Fibroblast of pulmonary artery (primary cell): Measurements from ENCODE around the gene ZNF804B.

Source experiments
- DNase-seq: peaks from one replicate; pipeline ENCODE4 v3.0.0-alpha.2; 2010; ENCODE audit warnings: low read depth
- H3K4me3 ChIP-seq: replicated peaks from 2 replicates; pipeline ENCODE4 v1.5.1; 2011; ENCODE audit warnings: low read depth, mild to moderate bottlenecking, control low read depth, low read length, moderate library complexity
- TF ChIP-seq, protein P1 (sequence below): IDR thresholded peaks from 2 replicates; pipeline ENCODE4 v1.5.1; 2011; ENCODE audit warnings: mild to moderate bottlenecking, control low read depth, low read length, inconsistent platforms; ENCODE audit errors: missing control alignments

ZNF804B gene

DNA sequence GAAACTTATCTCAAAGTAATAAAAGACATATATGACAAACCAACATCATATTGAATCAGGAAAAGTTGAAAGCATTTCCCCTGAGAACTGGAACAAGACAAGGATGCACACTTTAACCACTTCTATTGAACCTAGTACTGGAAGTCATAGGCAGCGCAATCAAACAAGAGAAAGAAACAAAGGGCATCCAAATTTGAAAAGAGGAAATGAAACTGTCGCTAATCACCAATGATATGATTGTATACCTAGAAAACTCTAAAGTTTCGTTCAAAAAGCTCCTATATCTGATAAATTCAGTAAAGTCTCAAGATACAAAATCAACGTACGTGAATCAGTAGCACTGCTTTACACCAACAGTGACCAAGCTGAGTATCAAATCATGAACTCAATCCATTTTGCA is 173.8 kb downstream of the ZNF804B start:
- no peak for DNase-seq
- H3K4me3 ChIP-seq: no peak overlapping the region
- TF ChIP-seq, protein P1, sequence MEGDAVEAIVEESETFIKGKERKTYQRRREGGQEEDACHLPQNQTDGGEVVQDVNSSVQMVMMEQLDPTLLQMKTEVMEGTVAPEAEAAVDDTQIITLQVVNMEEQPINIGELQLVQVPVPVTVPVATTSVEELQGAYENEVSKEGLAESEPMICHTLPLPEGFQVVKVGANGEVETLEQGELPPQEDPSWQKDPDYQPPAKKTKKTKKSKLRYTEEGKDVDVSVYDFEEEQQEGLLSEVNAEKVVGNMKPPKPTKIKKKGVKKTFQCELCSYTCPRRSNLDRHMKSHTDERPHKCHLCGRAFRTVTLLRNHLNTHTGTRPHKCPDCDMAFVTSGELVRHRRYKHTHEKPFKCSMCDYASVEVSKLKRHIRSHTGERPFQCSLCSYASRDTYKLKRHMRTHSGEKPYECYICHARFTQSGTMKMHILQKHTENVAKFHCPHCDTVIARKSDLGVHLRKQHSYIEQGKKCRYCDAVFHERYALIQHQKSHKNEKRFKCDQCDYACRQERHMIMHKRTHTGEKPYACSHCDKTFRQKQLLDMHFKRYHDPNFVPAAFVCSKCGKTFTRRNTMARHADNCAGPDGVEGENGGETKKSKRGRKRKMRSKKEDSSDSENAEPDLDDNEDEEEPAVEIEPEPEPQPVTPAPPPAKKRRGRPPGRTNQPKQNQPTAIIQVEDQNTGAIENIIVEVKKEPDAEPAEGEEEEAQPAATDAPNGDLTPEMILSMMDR: no peak

DNA sequence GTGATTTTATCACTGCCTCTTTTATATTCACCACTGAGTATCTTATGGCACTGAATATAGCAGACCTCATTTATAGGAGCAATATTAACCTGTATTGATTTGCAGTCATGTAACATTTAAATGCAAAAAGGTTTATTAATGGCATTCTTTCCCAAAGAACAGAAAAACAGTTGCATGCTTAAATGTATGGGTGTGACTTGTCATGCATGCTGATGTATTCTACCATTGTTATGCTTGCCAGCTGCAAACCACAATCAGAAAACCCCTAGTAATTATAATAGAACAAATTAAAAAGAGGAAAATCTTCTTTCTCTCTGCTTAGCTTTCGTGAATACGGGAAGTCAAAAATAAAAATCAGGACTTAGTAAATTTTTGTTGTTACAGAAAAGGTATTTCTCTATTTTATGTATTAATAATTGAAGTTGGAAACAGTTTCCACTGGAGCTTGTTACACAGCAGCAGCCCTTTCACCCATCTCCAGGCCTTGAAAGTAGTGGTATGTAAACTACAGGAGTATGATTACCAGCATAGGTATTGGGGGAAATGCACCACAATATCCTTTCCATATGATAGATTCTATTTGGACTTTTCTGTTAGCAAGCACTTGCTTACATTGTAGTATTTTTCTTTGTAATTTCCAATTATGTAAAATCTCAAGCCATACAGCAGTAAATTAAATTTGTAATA is 183.5 kb downstream of the ZNF804B start:
- H3K4me3 ChIP-seq: no peak overlapping the region
- TF ChIP-seq, protein P1: no peak
- DNase-seq: no peak

DNA sequence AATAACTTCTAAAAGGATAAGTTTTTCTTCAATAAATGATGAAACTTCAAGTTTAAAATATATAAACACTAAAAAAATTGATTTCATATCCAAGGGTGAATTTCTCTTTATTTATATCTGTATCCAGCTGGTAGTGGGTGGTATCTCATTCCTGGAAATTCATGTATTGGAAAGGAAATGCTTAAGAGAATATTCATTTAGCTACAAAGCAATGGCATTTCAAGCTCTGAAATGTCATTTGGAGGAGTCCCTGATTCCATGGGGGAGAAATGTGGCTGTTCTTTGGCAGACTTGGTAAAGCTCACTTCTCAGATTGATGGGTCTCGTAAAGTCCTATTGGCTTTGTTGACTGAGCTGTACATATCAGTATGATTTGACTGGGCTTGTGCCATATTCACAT is 192.3 kb downstream of the ZNF804B start:
- TF ChIP-seq, protein P1: no peak
- DNase-seq: no peak
- no peak overlapping the region for H3K4me3 ChIP-seq

DNA sequence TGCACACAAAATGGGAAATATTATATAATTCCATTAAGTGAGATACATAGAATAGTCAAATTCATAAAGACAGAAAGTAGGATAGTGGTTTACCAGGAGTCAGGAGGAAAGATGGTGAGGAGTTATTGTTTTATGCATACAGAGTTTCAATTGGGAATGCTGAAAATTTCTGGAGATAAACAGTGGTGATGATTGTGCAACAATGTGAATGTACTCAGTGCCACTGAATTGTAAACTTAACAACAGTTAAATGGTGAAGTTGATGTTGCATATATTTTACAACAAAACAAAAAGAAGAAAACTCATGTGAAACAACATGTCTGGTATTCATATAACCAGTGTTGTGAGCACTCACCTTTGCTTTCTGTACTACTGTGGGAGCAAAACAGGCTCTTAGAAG is 204.9 kb downstream of the ZNF804B start:
- no peak for DNase-seq
- no peak overlapping the region for H3K4me3 ChIP-seq
- TF ChIP-seq, protein P1: no peak

DNA sequence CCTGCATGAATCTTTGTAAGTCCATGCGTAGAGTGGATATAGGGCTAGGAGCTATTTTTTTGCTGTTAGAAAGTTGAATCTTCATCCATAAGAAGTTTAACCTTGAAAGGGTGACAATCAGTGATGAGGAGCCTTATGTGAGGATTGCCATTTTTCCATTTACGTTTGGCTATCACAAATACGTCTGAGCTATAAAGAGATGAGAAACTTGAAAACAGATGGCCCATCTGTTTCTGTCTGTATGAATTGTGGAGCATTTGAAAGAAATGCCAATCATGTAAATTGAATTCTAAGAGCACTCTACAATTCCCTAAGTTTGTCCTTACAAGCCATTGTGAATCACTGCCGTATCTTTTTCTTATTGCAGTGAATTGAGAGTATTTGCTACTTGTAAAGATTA is 205.9 kb downstream of the ZNF804B start:
- no peak overlapping the region for H3K4me3 ChIP-seq
- no peak for DNase-seq
- TF ChIP-seq, protein P1: no peak

DNA sequence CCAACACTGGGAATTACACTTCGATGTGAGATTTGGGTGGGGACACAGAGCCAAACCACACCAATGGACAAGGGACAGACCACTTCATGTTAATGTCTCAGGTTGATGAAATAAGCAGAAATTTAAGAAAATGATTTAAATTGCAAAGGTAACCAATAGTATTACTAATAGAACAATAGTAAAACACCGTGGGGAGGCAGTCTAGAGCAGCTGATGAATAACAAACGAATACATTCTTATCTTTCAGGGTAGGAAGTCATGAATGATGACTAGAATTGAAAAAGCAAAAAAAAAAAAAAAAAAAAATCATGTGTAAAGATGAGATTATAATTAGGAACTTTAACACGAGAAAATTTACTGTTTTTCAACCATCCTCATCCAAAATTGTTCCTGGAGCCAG is 207.9 kb downstream of the ZNF804B start:
- DNase-seq: no peak

More for the DNA sequence above, 207.9 kb downstream of the ZNF804B start:
- TF ChIP-seq, protein P1: no peak
- no peak overlapping the region for H3K4me3 ChIP-seq
